OCI-LY3 (cell line): ENCODE measurements around the gene CGB1.

Source experiments
- EZH2phosphoT487 ChIP-seq: fragments of 200-600 bp; shearing (Covaris generic); IDR thresholded peaks from 2 replicates; pipeline ENCODE4 v1.6.1; 2018; ENCODE audit warnings: antibody characterized with exemption, mixed run types, low read depth
- TF ChIP-seq, protein P1 (sequence below): fragments of 200-600, 300-600 bp; sonication (generic); IDR thresholded peaks from 2 replicates; pipeline ENCODE4 v1.5.1; 2014; ENCODE audit warnings: antibody characterized with exemption, low read length, low read depth

DNA sequence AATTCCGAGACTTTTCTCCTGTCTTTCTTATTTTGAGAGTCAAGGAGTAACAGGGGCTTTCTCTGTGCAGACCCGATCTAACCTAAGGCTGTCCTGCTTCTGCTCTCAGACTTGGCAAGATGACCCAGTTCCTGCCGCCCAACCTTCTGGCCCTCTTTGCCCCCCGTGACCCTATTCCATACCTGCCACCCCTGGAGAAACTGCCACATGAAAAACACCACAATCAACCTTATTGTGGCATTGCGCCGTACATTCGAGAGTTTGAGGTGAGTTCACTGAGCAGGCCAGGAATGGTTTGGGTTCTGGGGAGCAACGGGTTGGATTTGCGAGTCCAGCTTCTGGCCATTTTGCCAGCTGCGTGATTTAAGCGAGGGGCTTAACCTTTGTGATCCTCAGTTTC lies 49.6 kb upstream of the CGB1 start:
- TF ChIP-seq, protein P1, sequence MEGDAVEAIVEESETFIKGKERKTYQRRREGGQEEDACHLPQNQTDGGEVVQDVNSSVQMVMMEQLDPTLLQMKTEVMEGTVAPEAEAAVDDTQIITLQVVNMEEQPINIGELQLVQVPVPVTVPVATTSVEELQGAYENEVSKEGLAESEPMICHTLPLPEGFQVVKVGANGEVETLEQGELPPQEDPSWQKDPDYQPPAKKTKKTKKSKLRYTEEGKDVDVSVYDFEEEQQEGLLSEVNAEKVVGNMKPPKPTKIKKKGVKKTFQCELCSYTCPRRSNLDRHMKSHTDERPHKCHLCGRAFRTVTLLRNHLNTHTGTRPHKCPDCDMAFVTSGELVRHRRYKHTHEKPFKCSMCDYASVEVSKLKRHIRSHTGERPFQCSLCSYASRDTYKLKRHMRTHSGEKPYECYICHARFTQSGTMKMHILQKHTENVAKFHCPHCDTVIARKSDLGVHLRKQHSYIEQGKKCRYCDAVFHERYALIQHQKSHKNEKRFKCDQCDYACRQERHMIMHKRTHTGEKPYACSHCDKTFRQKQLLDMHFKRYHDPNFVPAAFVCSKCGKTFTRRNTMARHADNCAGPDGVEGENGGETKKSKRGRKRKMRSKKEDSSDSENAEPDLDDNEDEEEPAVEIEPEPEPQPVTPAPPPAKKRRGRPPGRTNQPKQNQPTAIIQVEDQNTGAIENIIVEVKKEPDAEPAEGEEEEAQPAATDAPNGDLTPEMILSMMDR: no peak
- TF ChIP-seq EZH2phosphoT487: no peak
